PC-9 (cell line): ENCODE results near the gene ZSCAN18. TPM values are rescaled to one million over a fixed set of nuclear protein-coding genes. Genes with fewer than 3 reads are reported as not detected.

Experiments
- BruUV-seq: library from RNA; stranded (reverse); fragments of 400-500 nt; replicated peaks from 2 replicates; lab custom pipeline; 2021; lab: Mats Ljungman, UMichigan
- CTCF ChIA-PET: fragments of 300-600 bp; sonication (Branson Sonifier 250); formaldehyde crosslinking; loops from one replicate; lab custom pipeline; 2022; ENCODE audit warnings: antibody characterized with exemption; lab: Charles Lee
- POLR2A ChIA-PET: fragments of 300-600 bp; sonication (Branson Sonifier 250); formaldehyde crosslinking; loops from one replicate; lab custom pipeline; 2022; ENCODE audit warnings: antibody characterized with exemption; ENCODE audit not compliant: unreplicated experiment; lab: Charles Lee
- DNase-seq, 2 experiments: peaks; one replicate each; pipeline versions ENCODE4 v3.0.0 to v3.0.0-alpha.2; 2015 to 2022; ENCODE audit warnings: mixed read lengths in 1 of 2
- H2AFZ ChIP-seq: fragments of 200-600 bp; sonication (generic); 2 replicates; pipeline ENCODE4 v1.8.1; 2017; ENCODE audit warnings: antibody characterized with exemption
- H3F3A ChIP-seq: fragments of 200-600 bp; sonication (generic); 2 replicates; pipeline ENCODE4 v1.8.1; 2017; ENCODE audit warnings: antibody characterized with exemption, mild to moderate bottlenecking, low read depth; ENCODE audit not compliant: insufficient read depth
- H3K27ac ChIP-seq: fragments of 200-600 bp; sonication (generic); 2 replicates; pipeline ENCODE4 v1.6.1; 2016; ENCODE audit warnings: mixed run types
- H3K27me3 ChIP-seq: fragments of 200-600 bp; sonication (generic); 2 replicates; pipeline ENCODE4 v1.6.1; 2016; ENCODE audit warnings: low read depth, mixed run types; ENCODE audit not compliant: insufficient read depth
- H3K36me3 ChIP-seq: fragments of 200-600 bp; sonication (generic); 2 replicates; pipeline ENCODE4 v1.6.1; 2016; ENCODE audit warnings: low read depth, mixed run types
- H3K4me1 ChIP-seq: fragments of 200-600 bp; sonication (generic); replicated peaks from 2 replicates; pipeline ENCODE4 v1.6.1; 2016; ENCODE audit warnings: mixed run types; ENCODE audit not compliant: insufficient read depth
- H3K4me2 ChIP-seq: fragments of 200-600 bp; sonication (generic); 2 replicates; pipeline ENCODE4 v1.6.1; 2017; ENCODE audit warnings: mixed run types
- H3K4me3 ChIP-seq: fragments of 200-600 bp; sonication (generic); 2 replicates; pipeline ENCODE4 v1.6.1; 2016; ENCODE audit warnings: mixed run types
- H3K79me2 ChIP-seq: fragments of 200-600 bp; sonication (generic); 2 replicates; pipeline ENCODE4 v1.6.1; 2017; ENCODE audit warnings: low read depth, mixed run types
- H3K9me2 ChIP-seq: fragments of 200-600 bp; sonication (generic); 2 replicates; pipeline ENCODE4 v1.8.1; 2017; ENCODE audit warnings: mild to moderate bottlenecking; ENCODE audit not compliant: insufficient read depth
- H3K9me3 ChIP-seq: fragments of 200-600 bp; sonication (generic); 2 replicates; pipeline ENCODE4 v1.8.1; 2016; ENCODE audit warnings: low read depth; ENCODE audit not compliant: insufficient read depth
- H4K20me1 ChIP-seq: fragments of 200-600 bp; sonication (generic); 2 replicates; pipeline ENCODE4 v1.8.1; 2017; ENCODE audit not compliant: insufficient read depth
- EZH2 ChIP-seq: fragments of 200-600 bp; sonication (generic); IDR thresholded peaks from 2 replicates; pipeline ENCODE4 v1.8.0; 2017; ENCODE audit warnings: antibody characterized with exemption, low read depth
- intact Hi-C: fragments of 100-400 bp; cut with micrococcal nuclease; formaldehyde crosslinking; loops from one replicate; pipeline ENCODE4 v1.10.0; 2022; ENCODE audit not compliant: unreplicated experiment
- total RNA-seq: library from RNA; stranded (reverse); gene quantifications from 2 replicates; pipeline ENCODE4 v1.2.3, GENCODE V29; 2021
- TF ChIP-seq, protein P1 (sequence below): fragments of 200-600 bp; sonication (generic); conservative IDR thresholded peaks from 2 replicates; pipeline ENCODE4 v1.6.1; 2017; ENCODE audit warnings: mixed run types, antibody characterized with exemption, mild to moderate bottlenecking, moderate library complexity

ZSCAN18 gene
- total RNA-seq, 1 experiment from 2014 or later: 76.3 TPM

DNA sequence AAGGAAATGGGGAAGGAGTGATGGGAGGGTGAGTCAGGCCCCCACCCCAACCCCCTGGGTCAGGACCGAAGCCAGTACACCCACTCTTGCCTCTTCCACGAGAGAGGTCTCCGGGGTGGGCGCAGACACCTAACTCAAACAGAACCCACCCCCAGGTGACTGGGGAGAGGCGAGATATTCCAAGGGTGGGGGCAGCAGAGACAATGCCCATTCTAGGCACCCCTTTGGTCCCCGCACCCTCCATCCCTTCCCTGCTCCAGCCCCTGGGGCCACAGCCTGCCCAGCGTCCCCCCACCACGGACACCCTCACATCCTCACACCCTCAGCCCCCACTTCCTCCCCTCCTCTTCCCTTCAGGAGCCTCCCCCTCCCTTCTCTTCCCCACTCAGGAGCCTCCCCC, 682 bp downstream of the ZSCAN18 start:
- no TSS peak for BruUV-seq
- H4K20me1 ChIP-seq: no peaks in the 10 kb centered on the region
- TF ChIP-seq EZH2: no peak
- TF ChIP-seq, protein P1, sequence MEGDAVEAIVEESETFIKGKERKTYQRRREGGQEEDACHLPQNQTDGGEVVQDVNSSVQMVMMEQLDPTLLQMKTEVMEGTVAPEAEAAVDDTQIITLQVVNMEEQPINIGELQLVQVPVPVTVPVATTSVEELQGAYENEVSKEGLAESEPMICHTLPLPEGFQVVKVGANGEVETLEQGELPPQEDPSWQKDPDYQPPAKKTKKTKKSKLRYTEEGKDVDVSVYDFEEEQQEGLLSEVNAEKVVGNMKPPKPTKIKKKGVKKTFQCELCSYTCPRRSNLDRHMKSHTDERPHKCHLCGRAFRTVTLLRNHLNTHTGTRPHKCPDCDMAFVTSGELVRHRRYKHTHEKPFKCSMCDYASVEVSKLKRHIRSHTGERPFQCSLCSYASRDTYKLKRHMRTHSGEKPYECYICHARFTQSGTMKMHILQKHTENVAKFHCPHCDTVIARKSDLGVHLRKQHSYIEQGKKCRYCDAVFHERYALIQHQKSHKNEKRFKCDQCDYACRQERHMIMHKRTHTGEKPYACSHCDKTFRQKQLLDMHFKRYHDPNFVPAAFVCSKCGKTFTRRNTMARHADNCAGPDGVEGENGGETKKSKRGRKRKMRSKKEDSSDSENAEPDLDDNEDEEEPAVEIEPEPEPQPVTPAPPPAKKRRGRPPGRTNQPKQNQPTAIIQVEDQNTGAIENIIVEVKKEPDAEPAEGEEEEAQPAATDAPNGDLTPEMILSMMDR: no peak
- ChIA-PET POLR2A (interaction anchor here (0.6 kb wide), 1 partner anchor 371 kb away, joined by 5 read pairs; no protein-coding TSS in a partner anchor), CTCF (no interaction called here)
- no peaks in the 10 kb centered on the region for H3F3A ChIP-seq
- no peaks in the 10 kb centered on the region for H3K27me3 ChIP-seq
- no peak for DNase-seq
- 0 out of 2 replicates have a peak, but pooled peaks cover 7% of the 10 kb centered on the region for H3K36me3 ChIP-seq
- H3K9me2 ChIP-seq: no peaks in the 10 kb centered on the region
- H2AFZ ChIP-seq: no peak overlapping the region
- peaks cover 57% of the 10 kb centered on the region for H3K9me3 ChIP-seq
- H3K4me1 ChIP-seq: no peaks in the 10 kb centered on the region
- peaks cover 13% of the 10 kb centered on the region for H3K79me2 ChIP-seq
- H3K27ac ChIP-seq: no peak overlapping the region
- H3K4me3 ChIP-seq: peak overlapping the region; percentile 71; the same call in 1 of the 2 replicates
- intact Hi-C loops: no loop called here
- H3K4me2 ChIP-seq: peak overlapping the region; percentile 89

DNA sequence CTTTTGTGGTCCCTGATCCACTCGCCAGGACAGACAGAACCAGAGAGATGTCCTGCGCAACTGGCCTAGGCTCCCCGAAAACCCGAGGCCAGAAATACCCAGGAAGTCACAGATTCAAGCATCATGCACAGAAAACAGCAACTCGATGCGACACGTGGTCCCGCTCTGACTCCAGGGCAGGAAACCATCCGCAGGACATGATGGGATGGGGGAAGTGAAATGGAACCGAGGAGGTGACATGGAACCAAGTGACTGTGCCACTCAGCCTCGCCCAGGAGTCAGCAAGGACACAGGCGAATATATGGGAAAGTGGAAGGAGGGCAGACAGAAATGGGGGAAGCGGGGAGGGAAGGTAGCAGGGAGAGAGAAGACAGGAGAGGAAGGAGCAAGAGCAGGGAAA, 1.1 kb downstream of the ZSCAN18 start:
- TSS peak; percentile 70 for BruUV-seq
- H3K36me3 ChIP-seq: 0 out of 2 replicates have a peak, but pooled peaks cover 11% of the 10 kb centered on the region
- ChIA-PET POLR2A (interaction anchor here (0.6 kb wide), 1 partner anchor 38 kb away, joined by 4 read pairs; no protein-coding TSS in a partner anchor), CTCF (no interaction called here)
- H3K4me3 ChIP-seq: peak overlapping the region; percentile 71; the same call in 1 of the 2 replicates
- DNase-seq: no peak
- intact Hi-C loops: no loop called here
- no peaks in the 10 kb centered on the region for H4K20me1 ChIP-seq
- peak overlapping the region; percentile 89 for H3K4me2 ChIP-seq
- TF ChIP-seq, protein P1: no peak
- no peak for TF ChIP-seq EZH2
- peaks cover 13% of the 10 kb centered on the region for H3K79me2 ChIP-seq
- no peaks in the 10 kb centered on the region for H3K4me1 ChIP-seq
- no peaks in the 10 kb centered on the region for H3K27me3 ChIP-seq
- no peaks in the 10 kb centered on the region for H3K9me2 ChIP-seq
- no peak overlapping the region for H3K27ac ChIP-seq
- no peak overlapping the region for H2AFZ ChIP-seq
- H3F3A ChIP-seq: no peaks in the 10 kb centered on the region
- H3K9me3 ChIP-seq: peaks cover 53% of the 10 kb centered on the region

DNA sequence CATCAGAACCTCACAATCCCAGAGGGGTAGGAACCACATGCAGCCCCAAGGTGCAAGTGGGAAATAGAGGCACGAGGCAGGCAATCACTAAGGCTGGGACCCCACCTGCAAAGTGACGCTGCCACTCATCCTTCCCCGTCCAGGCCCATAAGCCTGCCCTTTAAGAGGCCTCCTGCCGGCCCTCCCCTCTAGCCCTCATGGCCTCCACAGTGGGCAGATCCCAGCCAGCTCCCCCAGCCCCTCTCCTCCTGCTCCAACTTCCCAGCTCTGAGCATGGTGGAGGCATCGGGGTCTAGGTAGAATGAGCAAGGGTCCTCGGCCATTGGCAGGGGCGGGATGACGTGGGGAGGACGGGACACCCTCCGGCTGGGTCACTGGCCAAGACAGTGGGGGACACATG, 2.7 kb downstream of the ZSCAN18 start:
- no peak for DNase-seq
- H3F3A ChIP-seq: no peaks in the 10 kb centered on the region
- H3K27ac ChIP-seq: no peak overlapping the region
- no TSS peak for BruUV-seq
- ChIA-PET POLR2A (no interaction called here), CTCF (no interaction called here)
- H3K36me3 ChIP-seq: peaks cover 15% of the 10 kb centered on the region; the same call in 1 of the 2 replicates
- H2AFZ ChIP-seq: no peak overlapping the region
- no peaks in the 10 kb centered on the region for H4K20me1 ChIP-seq
- peaks cover 13% of the 10 kb centered on the region for H3K79me2 ChIP-seq
- no peak for TF ChIP-seq EZH2
- TF ChIP-seq, protein P1: no peak
- H3K9me2 ChIP-seq: no peaks in the 10 kb centered on the region
- H3K4me2 ChIP-seq: no peak overlapping the region
- no peak overlapping the region for H3K4me3 ChIP-seq
- peaks cover 50% of the 10 kb centered on the region for H3K9me3 ChIP-seq
- no peaks in the 10 kb centered on the region for H3K27me3 ChIP-seq
- intact Hi-C loops: no loop called here
- H3K4me1 ChIP-seq: no peaks in the 10 kb centered on the region
